Activated CD8-positive, alpha-beta memory T cell treated with anti-CD3 and anti-CD28 coated beads, Interleukin-2, amount 10 ng/mL, durations not matched to agents 7 days and 5 days (primary cell): ENCODE results near the gene CD7. TPM values are rescaled to one million over a fixed set of nuclear protein-coding genes. Genes with fewer than 3 reads are reported as not detected.

Experiments
- ATAC-seq: fragments of 150-1000 bp; cut with Tn5 transposase; one replicate; pipeline ENCODE4 v1.10.0; 2021; ENCODE audit warnings: moderate library complexity
- CTCF ChIA-PET: fragments of 350-600 bp; sonication (Branson Sonifier 250); formaldehyde crosslinking; loops from one replicate; lab custom pipeline; 2021; ENCODE audit warnings: antibody characterized with exemption; lab: Charles Lee
- DNase-seq: peaks from one replicate; pipeline ENCODE4 v3.0.0-alpha.2; 2020
- H3K27ac Mint-ChIP-seq: one replicate; pipeline ENCODE4 v1.8.0; 2021; ENCODE audit warnings: mild to moderate bottlenecking, mixed read lengths
- H3K27me3 Mint-ChIP-seq: one replicate; pipeline ENCODE4 v1.8.0; 2021; ENCODE audit warnings: mixed read lengths
- H3K36me3 Mint-ChIP-seq: one replicate; pipeline ENCODE4 v1.8.0; 2021; ENCODE audit warnings: mild to moderate bottlenecking, mixed read lengths
- H3K4me1 Mint-ChIP-seq: one replicate; pipeline ENCODE4 v1.8.0; 2021; ENCODE audit warnings: mixed read lengths
- H3K4me3 Mint-ChIP-seq: one replicate; pipeline ENCODE4 v1.8.0; 2021; ENCODE audit warnings: mild to moderate bottlenecking, moderate library complexity, mixed read lengths
- H3K9me3 Mint-ChIP-seq: one replicate; pipeline ENCODE4 v1.8.0; 2022; ENCODE audit warnings: low read depth, mixed read lengths
- total RNA-seq, 2 experiments: library from RNA; stranded (reverse); gene quantifications; one replicate each; pipeline ENCODE4 v1.2.3, GENCODE V29; 2021

The CD7 gene
- total RNA-seq, 2 experiments from 2014 or later: 307 to 417 TPM

GRCh38 chr17:82292251-82293154 lies 24.9 kb downstream of the CD7 start:
- peak overlapping the region; percentile 75 for H3K4me3 Mint-ChIP-seq
- no peaks in the 10 kb centered on the region for H3K9me3 Mint-ChIP-seq
- ATAC-seq (peak; percentile 95), DNase-seq (peak; percentile 98)
- peak overlapping the region; percentile 84 for H3K27ac Mint-ChIP-seq
- H3K4me1 Mint-ChIP-seq: peaks cover 44% of the 10 kb centered on the region
- no peaks in the 10 kb centered on the region for H3K27me3 Mint-ChIP-seq
- CTCF ChIA-PET: interaction anchor here (0.7 to 2.2 kb wide), 8 partner anchors 9 to 63 kb away, joined by 3 to 14 read pairs (median 4); partner anchors contain the start of genes CD7 and CSNK1D
- H3K36me3 Mint-ChIP-seq: peaks cover 2% of the 10 kb centered on the region

DNA sequence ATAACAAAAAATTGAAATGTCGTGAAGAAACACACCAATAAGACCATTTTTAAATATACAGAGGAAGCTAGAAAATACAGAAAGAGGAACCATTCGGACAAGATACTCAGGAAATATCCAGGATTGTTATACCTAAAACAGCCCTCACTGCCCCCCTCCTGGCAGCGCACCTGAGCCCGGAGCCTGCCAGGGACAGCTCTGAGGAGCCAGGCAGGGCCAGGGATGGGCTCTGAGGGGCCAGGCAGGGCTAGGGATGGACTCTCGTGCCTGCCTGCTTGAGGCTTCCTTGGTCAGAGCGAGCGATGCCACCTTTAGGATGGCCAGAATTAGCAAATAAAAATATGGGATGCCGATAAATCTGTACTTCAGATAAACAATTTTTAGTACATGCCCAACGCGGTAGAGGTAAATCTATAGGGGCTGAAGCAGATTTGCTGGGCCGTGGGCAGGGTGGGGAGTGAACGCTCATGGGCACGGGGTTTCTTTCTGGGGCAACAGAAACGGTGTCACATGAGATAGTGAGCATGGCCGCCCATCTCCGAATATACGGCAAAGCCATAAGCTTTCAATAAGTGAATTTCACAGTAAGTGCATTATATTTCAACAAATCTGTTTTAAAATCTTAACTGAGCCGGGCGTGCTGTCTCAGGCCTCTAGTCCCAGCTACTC lies 25.7 kb downstream of the CD7 start:
- peak overlapping the region; percentile 59 for H3K27ac Mint-ChIP-seq
- H3K36me3 Mint-ChIP-seq: peaks cover 2% of the 10 kb centered on the region
- CTCF ChIA-PET: interaction anchor here (0.8 to 2.2 kb wide), 8 partner anchors 9 to 62 kb away, joined by 3 to 14 read pairs (median 5); partner anchors contain the start of gene CD7

GRCh38 chr17:82287868-82288801 lies 29.3 kb downstream of the CD7 start:
- Mint-ChIP-seq H3K27me3 (no peaks in the 10 kb centered on the region), H3K27ac (no peak overlapping the region), H3K4me3 (no peak overlapping the region), H3K4me1 (peaks cover 19% of the 10 kb centered on the region), H3K9me3 (no peaks in the 10 kb centered on the region), H3K36me3 (no peaks in the 10 kb centered on the region)
- CTCF ChIA-PET: no interaction called here
- ATAC-seq (no peak), DNase-seq (no peak)

More for the DNA sequence above, 25.7 kb downstream of the CD7 start:
- Mint-ChIP-seq H3K4me1 (peaks cover 36% of the 10 kb centered on the region), H3K27me3 (no peaks in the 10 kb centered on the region), H3K9me3 (no peaks in the 10 kb centered on the region), H3K4me3 (peak overlapping the region; percentile 75)
- no peak for DNase-seq
- no peak for ATAC-seq

- no peak for DNase-seq
- CTCF ChIA-PET: interaction anchor here (0.6 kb wide), 1 partner anchor 81 kb away, joined by 4 read pairs; no protein-coding TSS in a partner anchor
- no peak for ATAC-seq
- Mint-ChIP-seq H3K4me1 (peaks cover 25% of the 10 kb centered on the region), H3K4me3 (no peak overlapping the region), H3K9me3 (no peaks in the 10 kb centered on the region), H3K36me3 (no peaks in the 10 kb centered on the region), H3K27me3 (no peaks in the 10 kb centered on the region), H3K27ac (no peak overlapping the region)
Measured at GRCh38 chr17:82287013-82287867, 30.2 kb downstream of the CD7 start.

DNA sequence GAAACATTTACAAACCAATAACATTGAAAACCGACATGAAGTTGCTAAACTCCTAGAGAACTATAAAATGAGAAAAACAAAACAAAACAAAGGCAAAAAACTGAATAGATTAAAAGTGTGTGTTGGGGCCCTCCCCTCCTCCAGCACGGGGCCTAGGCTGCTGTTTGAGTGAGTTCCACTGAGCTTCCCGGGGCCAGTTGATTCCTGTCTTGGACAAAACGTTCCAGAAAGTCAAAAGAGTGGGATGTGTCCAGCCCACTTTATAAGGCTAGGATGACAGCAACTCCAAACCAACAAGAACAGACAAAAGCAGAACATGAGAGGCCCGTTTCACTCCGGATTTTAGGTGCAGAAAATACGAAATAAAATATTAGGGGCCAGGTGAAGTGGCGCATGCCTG lies 32.3 kb downstream of the CD7 start:
- Mint-ChIP-seq H3K27me3 (no peaks in the 10 kb centered on the region), H3K4me3 (no peak overlapping the region), H3K36me3 (no peaks in the 10 kb centered on the region), H3K27ac (no peak overlapping the region), H3K4me1 (peaks cover 35% of the 10 kb centered on the region), H3K9me3 (no peaks in the 10 kb centered on the region)
- CTCF ChIA-PET: interaction anchor here (0.8 kb wide), 1 partner anchor 16 kb away, joined by 3 read pairs; no protein-coding TSS in a partner anchor
- no peak for DNase-seq
- ATAC-seq: no peak

DNA sequence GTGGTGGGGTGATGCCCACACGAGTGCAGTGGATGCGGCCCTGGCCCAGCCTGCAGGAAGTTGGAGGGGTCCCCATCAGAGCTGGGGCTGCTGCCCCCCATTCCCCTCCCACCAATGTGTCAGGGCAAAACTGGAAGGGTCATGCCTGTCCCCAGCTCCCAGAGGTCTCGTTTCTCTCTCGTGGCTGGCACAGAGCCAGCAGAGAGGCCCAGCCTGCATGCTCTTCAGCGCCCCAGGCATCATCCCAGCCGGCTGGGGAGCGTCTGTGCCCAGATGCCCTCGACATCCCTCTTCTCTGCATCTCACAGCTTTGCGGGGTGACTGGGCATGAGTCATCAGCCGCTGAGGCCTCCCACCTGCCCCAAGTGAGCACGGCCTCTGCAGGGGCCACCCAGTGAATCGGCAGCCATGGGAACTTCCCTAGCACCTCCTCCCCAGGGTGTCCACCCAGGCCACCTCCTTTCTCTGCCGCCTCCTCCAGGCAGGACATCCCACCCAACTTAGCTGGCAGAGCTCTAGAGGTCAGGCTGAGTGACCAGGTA lies 34.1 kb downstream of the CD7 start:
- H3K9me3 Mint-ChIP-seq: no peaks in the 10 kb centered on the region
- H3K36me3 Mint-ChIP-seq: no peaks in the 10 kb centered on the region
- H3K27ac Mint-ChIP-seq: no peak overlapping the region
- ATAC-seq: peak; percentile 69
- H3K27me3 Mint-ChIP-seq: no peaks in the 10 kb centered on the region
- H3K4me3 Mint-ChIP-seq: no peak overlapping the region
- CTCF ChIA-PET: interaction anchor here (1.2 to 2.0 kb wide), 5 partner anchors 8 to 47 kb away, joined by 3 to 7 read pairs (median 5); no protein-coding TSS in a partner anchor
- peaks cover 35% of the 10 kb centered on the region for H3K4me1 Mint-ChIP-seq
- DNase-seq: peak; percentile 67

DNA sequence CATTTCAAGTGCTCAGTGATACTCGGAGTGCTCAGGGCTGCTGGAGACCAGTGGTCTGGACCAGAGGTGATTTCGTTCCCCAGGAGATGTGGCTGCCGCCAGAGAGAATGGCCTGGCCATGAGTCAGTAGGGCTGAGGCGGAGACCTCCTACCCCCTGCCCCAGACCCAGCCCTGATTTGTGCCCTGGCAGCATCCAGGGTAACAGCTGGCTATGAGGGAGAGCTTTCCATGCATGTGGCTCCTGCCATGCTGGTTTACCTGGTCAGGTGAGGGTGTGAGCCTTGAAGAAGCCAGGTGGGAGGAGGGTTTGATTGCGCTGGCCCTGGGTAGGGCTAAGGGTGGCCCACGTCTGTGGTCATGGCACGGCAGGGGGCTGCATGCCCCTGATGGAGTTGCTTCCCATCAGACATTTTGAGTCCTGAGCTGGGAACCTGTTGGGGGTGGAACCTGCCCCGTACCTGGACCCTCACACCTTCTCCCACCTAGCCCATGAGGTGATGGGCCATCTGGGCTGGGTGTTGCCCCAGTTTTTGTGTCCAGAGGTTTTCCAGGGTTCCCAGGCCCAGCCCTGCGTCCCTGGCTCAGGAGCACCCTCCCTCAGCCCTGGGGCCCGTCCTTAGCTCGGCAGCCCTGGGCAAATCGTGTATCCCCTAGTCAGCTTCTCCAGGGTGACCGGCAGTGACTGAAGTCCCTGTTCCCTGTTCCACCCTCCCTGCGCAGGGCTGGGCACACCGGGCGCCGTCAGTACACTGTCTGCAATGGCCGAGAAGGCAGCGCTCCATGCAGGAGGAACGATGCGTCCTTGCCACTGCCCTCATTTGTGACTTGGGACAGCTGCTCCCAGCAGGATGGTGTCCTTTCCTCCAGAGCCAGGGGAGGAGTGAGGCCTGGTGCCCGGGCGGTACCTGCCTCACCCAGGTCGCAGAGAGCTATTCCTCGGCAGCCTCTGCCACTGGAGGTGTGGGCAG lies 34.9 kb downstream of the CD7 start:
- Mint-ChIP-seq H3K9me3 (no peaks in the 10 kb centered on the region), H3K27ac (no peak overlapping the region), H3K36me3 (no peaks in the 10 kb centered on the region), H3K27me3 (no peaks in the 10 kb centered on the region), H3K4me3 (no peak overlapping the region), H3K4me1 (peaks cover 35% of the 10 kb centered on the region)
- ATAC-seq (no peak), DNase-seq (no peak)
- CTCF ChIA-PET: interaction anchor here (1.0 to 2.0 kb wide), 7 partner anchors 7 to 48 kb away, joined by 3 to 7 read pairs (median 4); no protein-coding TSS in a partner anchor

GRCh38 chr17:82281502-82282238 lies 35.7 kb downstream of the CD7 start:
- Mint-ChIP-seq H3K27me3 (no peaks in the 10 kb centered on the region), H3K9me3 (no peaks in the 10 kb centered on the region), H3K4me3 (no peak overlapping the region), H3K4me1 (peaks cover 35% of the 10 kb centered on the region), H3K36me3 (no peaks in the 10 kb centered on the region), H3K27ac (no peak overlapping the region)
- CTCF ChIA-PET: interaction anchor here (0.6 to 2.1 kb wide), 7 partner anchors 16 to 123 kb away, joined by 3 to 7 read pairs (median 4); partner anchors contain the start of gene CD7
- DNase-seq (peak; percentile 65), ATAC-seq (peak; percentile 61)

GRCh38 chr17:82281076-82281475 lies 36.3 kb downstream of the CD7 start:
- H3K27me3 Mint-ChIP-seq: no peaks in the 10 kb centered on the region
- H3K27ac Mint-ChIP-seq: peak overlapping the region; percentile 6
- peak; percentile 63 for DNase-seq
- CTCF ChIA-PET: interaction anchor here (0.6 to 2.1 kb wide), 7 partner anchors 19 to 123 kb away, joined by 3 to 7 read pairs (median 4); partner anchors contain the start of gene CD7
- H3K4me1 Mint-ChIP-seq: peaks cover 35% of the 10 kb centered on the region
- H3K9me3 Mint-ChIP-seq: no peaks in the 10 kb centered on the region
- H3K4me3 Mint-ChIP-seq: no peak overlapping the region
- no peaks in the 10 kb centered on the region for H3K36me3 Mint-ChIP-seq
- peak; percentile 48 for ATAC-seq

GRCh38 chr17:82280537-82280936 lies 36.9 kb downstream of the CD7 start:
- Mint-ChIP-seq H3K36me3 (no peaks in the 10 kb centered on the region), H3K9me3 (no peaks in the 10 kb centered on the region)

More at GRCh38 chr17:82280537-82280936, 36.9 kb downstream of the CD7 start:
- no peak for DNase-seq
- no peak for ATAC-seq
- H3K4me1 Mint-ChIP-seq: peaks cover 35% of the 10 kb centered on the region
- CTCF ChIA-PET: interaction anchor here (0.6 to 2.1 kb wide), 6 partner anchors 19 to 136 kb away, joined by 3 to 7 read pairs (median 4); partner anchors contain the start of gene CD7
- peak overlapping the region; percentile 6 for H3K27ac Mint-ChIP-seq
- H3K4me3 Mint-ChIP-seq: no peak overlapping the region
- H3K27me3 Mint-ChIP-seq: no peaks in the 10 kb centered on the region
